ENCODE data around the gene ENTHD1. TPM values are rescaled to one million over a fixed set of nuclear protein-coding genes. Genes with fewer than 3 reads are reported as not detected.

Gene ENTHD1
- total RNA-seq, 1 experiment from 2014 or later = not detected

- H3K9me3 ChIP-seq = no peaks in the 10 kb centered on the region
- CTCF ChIA-PET = interaction anchor here (2.5 kb wide), 1 partner anchor 99 kb away, joined by 11 read pairs; no protein-coding TSS in a partner anchor
- H3K4me3 ChIP-seq (ENCODE audit: low read depth, low read length) = no peak overlapping the region
- POLR2A ChIA-PET = no interaction called here
- H3K9me3 Mint-ChIP-seq (ENCODE audit: unreplicated experiment) = no peaks in the 10 kb centered on the region
- H3K4me1 Mint-ChIP-seq (ENCODE audit: low read depth, unreplicated experiment) = no peaks in the 10 kb centered on the region
- intact Hi-C loops (cut with micrococcal nuclease; ENCODE audit: unreplicated experiment) = no loop called here
- H3K27me3 Mint-ChIP-seq (ENCODE audit: insufficient read depth, unreplicated experiment) = peaks cover 12% of the 10 kb centered on the region
- H3K27me3 ChIP-seq (replicated peaks; ENCODE audit: control insufficient read depth, insufficient read depth, low read length) = no peaks in the 10 kb centered on the region
- TF ChIP-seq, protein P1, sequence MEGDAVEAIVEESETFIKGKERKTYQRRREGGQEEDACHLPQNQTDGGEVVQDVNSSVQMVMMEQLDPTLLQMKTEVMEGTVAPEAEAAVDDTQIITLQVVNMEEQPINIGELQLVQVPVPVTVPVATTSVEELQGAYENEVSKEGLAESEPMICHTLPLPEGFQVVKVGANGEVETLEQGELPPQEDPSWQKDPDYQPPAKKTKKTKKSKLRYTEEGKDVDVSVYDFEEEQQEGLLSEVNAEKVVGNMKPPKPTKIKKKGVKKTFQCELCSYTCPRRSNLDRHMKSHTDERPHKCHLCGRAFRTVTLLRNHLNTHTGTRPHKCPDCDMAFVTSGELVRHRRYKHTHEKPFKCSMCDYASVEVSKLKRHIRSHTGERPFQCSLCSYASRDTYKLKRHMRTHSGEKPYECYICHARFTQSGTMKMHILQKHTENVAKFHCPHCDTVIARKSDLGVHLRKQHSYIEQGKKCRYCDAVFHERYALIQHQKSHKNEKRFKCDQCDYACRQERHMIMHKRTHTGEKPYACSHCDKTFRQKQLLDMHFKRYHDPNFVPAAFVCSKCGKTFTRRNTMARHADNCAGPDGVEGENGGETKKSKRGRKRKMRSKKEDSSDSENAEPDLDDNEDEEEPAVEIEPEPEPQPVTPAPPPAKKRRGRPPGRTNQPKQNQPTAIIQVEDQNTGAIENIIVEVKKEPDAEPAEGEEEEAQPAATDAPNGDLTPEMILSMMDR (IDR thresholded peaks at IDR 0.05; ENCODE audit: insufficient read depth in 1 of 2, low read depth in 1 of 2, low read length in 1 of 2, severe bottlenecking in 1 of 2, unreplicated experiment in 1 of 2) = no peak
- H3K27ac Mint-ChIP-seq (ENCODE audit: unreplicated experiment) = no peak overlapping the region
- no peaks in the 10 kb centered on the region for H3K4me1 ChIP-seq
- no peaks in the 10 kb centered on the region for H3K36me3 Mint-ChIP-seq (ENCODE audit: insufficient read depth, unreplicated experiment)
- no peak overlapping the region for H3K4me3 Mint-ChIP-seq (ENCODE audit: unreplicated experiment)
- no TSS peak for BruUV-seq (replicated peaks)
- no peak for DNase-seq
- no peaks in the 10 kb centered on the region for H3K36me3 ChIP-seq (ENCODE audit: control insufficient read depth, insufficient read depth, low read length)
Observed at GRCh38 chr22:39925909-39926679, 32.5 kb upstream of the ENTHD1 start.

GRCh38 chr22:39925273-39925672 lies 31.7 kb upstream of the ENTHD1 start:
- Mint-ChIP-seq H3K36me3 (ENCODE audit: insufficient read depth, unreplicated experiment) (no peaks in the 10 kb centered on the region), H3K4me1 (ENCODE audit: low read depth, unreplicated experiment) (no peaks in the 10 kb centered on the region)

DNA sequence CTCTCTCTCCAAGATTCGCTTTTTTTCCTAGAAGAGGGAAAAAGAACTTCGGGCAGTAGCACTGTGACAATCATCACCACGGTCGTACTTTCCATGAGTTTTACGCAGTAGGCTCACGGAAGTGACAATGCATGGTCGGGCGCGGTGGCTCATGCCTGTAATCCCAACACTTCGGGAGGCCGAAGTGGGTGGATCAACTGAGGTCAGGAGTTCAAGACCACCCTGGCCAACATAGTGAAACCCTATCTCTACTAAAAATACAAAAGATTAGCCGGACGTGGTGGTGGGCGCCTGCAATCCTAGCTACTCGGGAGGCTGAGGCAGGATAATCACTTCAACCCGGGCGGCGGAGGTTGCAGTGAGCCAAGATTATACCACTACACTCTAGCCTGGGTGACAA lies 30.7 kb upstream of the ENTHD1 start:
- peaks cover 14% of the 10 kb centered on the region for H3K27me3 Mint-ChIP-seq (ENCODE audit: insufficient read depth, unreplicated experiment)
- no TSS peak for BruUV-seq (replicated peaks)

More at GRCh38 chr22:39925273-39925672, 31.7 kb upstream of the ENTHD1 start:
- Histone ChIP-seq H3K4me3 (ENCODE audit: low read depth, low read length) (no peak overlapping the region), H3K4me1 (no peaks in the 10 kb centered on the region), H3K9me3 (no peaks in the 10 kb centered on the region), H3K36me3 (ENCODE audit: control insufficient read depth, insufficient read depth, low read length) (no peaks in the 10 kb centered on the region), H3K27me3 (replicated peaks; ENCODE audit: control insufficient read depth, insufficient read depth, low read length) (no peaks in the 10 kb centered on the region)
- no TSS peak for BruUV-seq (replicated peaks)
- CTCF ChIA-PET = interaction anchor here (2.5 kb wide), 1 partner anchor 100 kb away, joined by 11 read pairs; no protein-coding TSS in a partner anchor
- Mint-ChIP-seq H3K27ac (ENCODE audit: unreplicated experiment) (no peak overlapping the region), H3K9me3 (ENCODE audit: unreplicated experiment) (no peaks in the 10 kb centered on the region), H3K27me3 (ENCODE audit: insufficient read depth, unreplicated experiment) (peaks cover 14% of the 10 kb centered on the region), H3K4me3 (ENCODE audit: unreplicated experiment) (no peak overlapping the region)
- intact Hi-C loops (cut with micrococcal nuclease; ENCODE audit: unreplicated experiment) = no loop called here
- POLR2A ChIA-PET = no interaction called here
- DNase-seq = no peak
- TF ChIP-seq, protein P1 (IDR thresholded peaks at IDR 0.05; ENCODE audit: insufficient read depth in 1 of 2, low read depth in 1 of 2, low read length in 1 of 2, severe bottlenecking in 1 of 2, unreplicated experiment in 1 of 2) = no peak

More for the DNA sequence above, 30.7 kb upstream of the ENTHD1 start:
- no peaks in the 10 kb centered on the region for H3K9me3 Mint-ChIP-seq (ENCODE audit: unreplicated experiment)
- ChIA-PET POLR2A (no interaction called here), CTCF (interaction anchor here (0.6 to 2.5 kb wide), 2 partner anchors 14 to 101 kb away, joined by 3 to 11 read pairs; no protein-coding TSS in a partner anchor)
- Histone ChIP-seq H3K4me1 (no peaks in the 10 kb centered on the region), H3K27me3 (replicated peaks; ENCODE audit: control insufficient read depth, insufficient read depth, low read length) (no peaks in the 10 kb centered on the region), H3K36me3 (ENCODE audit: control insufficient read depth, insufficient read depth, low read length) (no peaks in the 10 kb centered on the region), H3K9me3 (no peaks in the 10 kb centered on the region), H3K4me3 (ENCODE audit: low read depth, low read length) (no peak overlapping the region)
- no peak overlapping the region for H3K4me3 Mint-ChIP-seq (ENCODE audit: unreplicated experiment)
- H3K4me1 Mint-ChIP-seq (ENCODE audit: low read depth, unreplicated experiment) = no peaks in the 10 kb centered on the region
- no peak for DNase-seq
- no peak overlapping the region for H3K27ac Mint-ChIP-seq (ENCODE audit: unreplicated experiment)
- TF ChIP-seq, protein P1 (IDR thresholded peaks at IDR 0.05; ENCODE audit: insufficient read depth in 1 of 2, low read depth in 1 of 2, low read length in 1 of 2, severe bottlenecking in 1 of 2, unreplicated experiment in 1 of 2) = no peak
- H3K36me3 Mint-ChIP-seq (ENCODE audit: insufficient read depth, unreplicated experiment) = no peaks in the 10 kb centered on the region
- intact Hi-C loops (cut with micrococcal nuclease; ENCODE audit: unreplicated experiment) = no loop called here

All from Caco-2 (cell line).